Panc1 (cell line): ENCODE results near the gene B9D1. TPM values are rescaled to one million over a fixed set of nuclear protein-coding genes. Genes with fewer than 3 reads are reported as not detected.

ENCODE experiments used
- ATAC-seq: fragments of 200-7000 bp; cut with Tn5 transposase; 2 replicates; pipeline ENCODE4 v1.9.1; 2020; ENCODE audit warnings: mild to moderate bottlenecking, moderate library complexity
- BruUV-seq: library from RNA; stranded (reverse); fragments of 400-500 nt; replicated peaks from 2 replicates; lab custom pipeline; 2021; lab: Mats Ljungman, UMichigan
- CTCF ChIA-PET: fragments of 300-600 bp; sonication (Branson Sonifier 250); formaldehyde crosslinking; loops from one replicate; lab custom pipeline; 2022; ENCODE audit warnings: antibody characterized with exemption; lab: Charles Lee
- POLR2A ChIA-PET: fragments of 300-600 bp; sonication (Branson Sonifier 250); formaldehyde crosslinking; loops from one replicate; lab custom pipeline; 2022; ENCODE audit warnings: antibody characterized with exemption; lab: Charles Lee
- DNase-seq: peaks from one replicate; pipeline ENCODE4 v3.0.0-alpha.2; 2010; ENCODE audit warnings: low read depth, low spot score
- H3K27ac ChIP-seq: 2 replicates; pipeline ENCODE4 v1.5.1; 2011; ENCODE audit warnings: mild to moderate bottlenecking, low read length, inconsistent platforms
- H3K27me3 ChIP-seq: fragments of 200-500 bp; sonication (Bioruptor generic); 2 replicates; pipeline ENCODE4 v1.6.0; 2014; ENCODE audit warnings: low read length, inconsistent platforms; ENCODE audit not compliant: control insufficient read depth, insufficient read depth
- H3K36me3 ChIP-seq: fragments of 200-500 bp; sonication (Bioruptor generic); 2 replicates; pipeline ENCODE4 v1.5.1; 2014; ENCODE audit warnings: inconsistent platforms, mild to moderate bottlenecking, low read length, moderate library complexity; ENCODE audit not compliant: control insufficient read depth, insufficient read depth
- H3K4me1 ChIP-seq: 2 replicates; pipeline ENCODE4 v1.5.1; 2011; ENCODE audit warnings: inconsistent platforms, mild to moderate bottlenecking, low read length, moderate library complexity; ENCODE audit not compliant: control insufficient read depth, insufficient read depth
- H3K4me3 ChIP-seq, 2 experiments: 2 replicates each; pipeline ENCODE4 v1.5.1; 2011 to 2012; ENCODE audit warnings: low read depth in 2 of 2, low read length in 2 of 2, mild to moderate bottlenecking in 2 of 2, inconsistent platforms in 1 of 2, moderate library complexity in 1 of 2
- H3K9me3 ChIP-seq: fragments of 200-500 bp; sonication (Bioruptor generic); 2 replicates; pipeline ENCODE4 v1.5.1; 2014; ENCODE audit warnings: low read depth, mild to moderate bottlenecking, inconsistent platforms, low read length, moderate library complexity; ENCODE audit not compliant: control insufficient read depth, insufficient read depth
- CTCF ChIP-seq: fragments of 450-650 bp; IDR thresholded peaks from 2 replicates; pipeline ENCODE4 v1.5.1; 2017; ENCODE audit warnings: mild to moderate bottlenecking
- POLR2AphosphoS5 ChIP-seq: IDR thresholded peaks from 2 replicates; pipeline ENCODE4 v1.6.1; 2012; ENCODE audit warnings: mild to moderate bottlenecking, low read depth, low read length, moderate library complexity
- REST ChIP-seq, 2 experiments: IDR thresholded peaks; 2 replicates each; pipeline ENCODE4 v1.6.1; 2011 to 2012; ENCODE audit warnings: low read depth in 2 of 2, control low read depth in 1 of 2, low read length in 1 of 2, mild to moderate bottlenecking in 1 of 2, moderate library complexity in 1 of 2; ENCODE audit not compliant: insufficient read depth in 1 of 2
- SIN3A ChIP-seq: IDR thresholded peaks from 2 replicates; pipeline ENCODE4 v1.6.1; 2012; ENCODE audit warnings: low read depth, mild to moderate bottlenecking, low read length, moderate library complexity, borderline replicate concordance; ENCODE audit not compliant: insufficient read depth
- TCF7L2 ChIP-seq: IDR thresholded peaks from 2 replicates; pipeline ENCODE4 v1.6.1; 2011; ENCODE audit warnings: mild to moderate bottlenecking, low read depth, low read length, inconsistent platforms
- in situ Hi-C: cut with HindIII; loops from 2 replicates; pipeline ENCODE4 v1.10.0; 2016; ENCODE audit warnings: low sequenced_read_pairs, low pct_unique_long_range_greater_than_20kb
- intact Hi-C: fragments of 100-400 bp; cut with micrococcal nuclease; formaldehyde crosslinking; loops from one replicate; pipeline ENCODE4 v1.10.0; 2022; ENCODE audit not compliant: unreplicated experiment
- total RNA-seq: library from RNA; stranded (reverse); gene quantifications from one replicate; pipeline ENCODE4 v1.2.1, GENCODE V29; 2021; ENCODE audit not compliant: unreplicated experiment

B9D1 gene
- total RNA-seq, 1 experiment from 2014 or later: 19.1 TPM

GRCh38 chr17:19330271-19330670, 32.3 kb downstream of the B9D1 start:
- no peak for TF ChIP-seq TCF7L2
- TF ChIP-seq REST (IDR thresholded peaks at IDR 0.05; ENCODE audit: insufficient read depth in 1 of 2, low read depth in 2 of 2, low read length in 1 of 2): no peak
- TF ChIP-seq POLR2AphosphoS5: no peak
- no peak for TF ChIP-seq CTCF
- TF ChIP-seq SIN3A: no peak
- Histone ChIP-seq H3K27me3 (no peaks in the 10 kb centered on the region), H3K9me3 (peaks cover 1% of the 10 kb centered on the region; the same call in 1 of the 2 replicates), H3K27ac (no peak overlapping the region), H3K4me3 (no peak overlapping the region), H3K36me3 (no peaks in the 10 kb centered on the region), H3K4me1 (no peaks in the 10 kb centered on the region)
- ChIA-PET CTCF (no interaction called here), POLR2A (no interaction called here)
- no peak for DNase-seq
- in situ Hi-C loops (no loop called here), intact Hi-C loops (no loop called here)
- no TSS peak for BruUV-seq
- no peak for ATAC-seq

GRCh38 chr17:19329839-19330238, 32.7 kb downstream of the B9D1 start:
- no peak for DNase-seq
- in situ Hi-C loops: no loop called here

GRCh38 chr17:19329136-19329535, 33.4 kb downstream of the B9D1 start:
- CTCF ChIA-PET: no interaction called here
- Histone ChIP-seq H3K36me3 (no peaks in the 10 kb centered on the region), H3K27me3 (no peaks in the 10 kb centered on the region), H3K4me1 (no peaks in the 10 kb centered on the region), H3K27ac (no peak overlapping the region), H3K9me3 (peaks cover 5% of the 10 kb centered on the region; the same call in 1 of the 2 replicates), H3K4me3 (no peak overlapping the region)
- intact Hi-C loops: no loop called here
- in situ Hi-C loops: no loop called here
- no peak for ATAC-seq
- TF ChIP-seq TCF7L2 (no peak), SIN3A (no peak), POLR2AphosphoS5 (no peak), CTCF (no peak), REST (IDR thresholded peaks at IDR 0.05; ENCODE audit: insufficient read depth in 1 of 2, low read depth in 2 of 2, low read length in 1 of 2) (no peak)
- no TSS peak for BruUV-seq
- no peak for DNase-seq
- POLR2A ChIA-PET: interaction anchor here (0.5 kb wide), 1 partner anchor 10 kb away, joined by 4 read pairs; no protein-coding TSS in a partner anchor

More at GRCh38 chr17:19329839-19330238, 32.7 kb downstream of the B9D1 start:
- POLR2A ChIA-PET: interaction anchor here (0.5 kb wide), 1 partner anchor 11 kb away, joined by 4 read pairs; no protein-coding TSS in a partner anchor
- Histone ChIP-seq H3K27me3 (no peaks in the 10 kb centered on the region), H3K36me3 (no peaks in the 10 kb centered on the region), H3K27ac (no peak overlapping the region), H3K4me1 (no peaks in the 10 kb centered on the region), H3K9me3 (peaks cover 5% of the 10 kb centered on the region; the same call in 1 of the 2 replicates), H3K4me3 (no peak overlapping the region)
- no peak for ATAC-seq
- TF ChIP-seq SIN3A (no peak), TCF7L2 (no peak), POLR2AphosphoS5 (no peak)
- intact Hi-C loops: no loop called here
- CTCF ChIA-PET: no interaction called here
- BruUV-seq: no TSS peak
